22Rv1 (cell line): Measurements from ENCODE around the gene ATOH7.
"Not testable (repeated sequence)": the region's sequence is repeated elsewhere in the genome, so short reads cannot be mapped to it uniquely, and the experiment has no call there.

Source experiments
- H3K27ac ChIP-seq: fragments of 450-650 bp; 2 replicates; pipeline ENCODE4 v1.5.1; 2017
- ZFX ChIP-seq: fragments of 450-650 bp; IDR thresholded peaks from 2 replicates; pipeline ENCODE4 v1.6.1; 2017; ENCODE audit warnings: antibody characterized with exemption, borderline replicate concordance
- TF ChIP-seq, protein P1 (sequence below): fragments of 450-650 bp; IDR thresholded peaks from 2 replicates; pipeline ENCODE4 v1.5.1; 2017; ENCODE audit warnings: mild to moderate bottlenecking

ATOH7 gene

DNA sequence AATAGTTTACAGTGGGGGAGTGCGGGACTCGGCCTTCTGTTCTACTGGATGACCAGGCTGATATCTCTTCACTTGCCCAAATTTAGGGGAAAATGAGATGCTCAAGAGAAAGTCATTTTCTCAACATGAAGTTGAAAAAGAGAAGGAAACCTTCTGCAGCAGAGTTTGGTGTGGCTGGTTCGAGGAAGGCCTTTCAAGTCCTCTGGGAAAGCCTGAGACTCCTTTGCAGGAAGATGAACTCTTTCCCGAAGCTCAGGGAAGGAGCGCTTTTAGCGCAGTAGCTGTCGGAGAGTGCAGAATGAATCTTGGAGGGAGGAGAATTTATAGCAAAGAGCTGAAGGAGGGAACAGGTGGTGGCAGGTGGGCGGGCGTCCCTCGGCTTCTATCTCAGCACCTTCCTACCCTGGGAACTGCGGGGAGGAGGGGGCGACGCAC, at the start of gene ATOH7:
Gene ATOH7 (minus strand): TSS at position 297 of the 435 bp plus-strand sequence. CDS start 436 bp downstream, outside the sequence.
- no peak for TF ChIP-seq ZFX
- TF ChIP-seq, protein P1, sequence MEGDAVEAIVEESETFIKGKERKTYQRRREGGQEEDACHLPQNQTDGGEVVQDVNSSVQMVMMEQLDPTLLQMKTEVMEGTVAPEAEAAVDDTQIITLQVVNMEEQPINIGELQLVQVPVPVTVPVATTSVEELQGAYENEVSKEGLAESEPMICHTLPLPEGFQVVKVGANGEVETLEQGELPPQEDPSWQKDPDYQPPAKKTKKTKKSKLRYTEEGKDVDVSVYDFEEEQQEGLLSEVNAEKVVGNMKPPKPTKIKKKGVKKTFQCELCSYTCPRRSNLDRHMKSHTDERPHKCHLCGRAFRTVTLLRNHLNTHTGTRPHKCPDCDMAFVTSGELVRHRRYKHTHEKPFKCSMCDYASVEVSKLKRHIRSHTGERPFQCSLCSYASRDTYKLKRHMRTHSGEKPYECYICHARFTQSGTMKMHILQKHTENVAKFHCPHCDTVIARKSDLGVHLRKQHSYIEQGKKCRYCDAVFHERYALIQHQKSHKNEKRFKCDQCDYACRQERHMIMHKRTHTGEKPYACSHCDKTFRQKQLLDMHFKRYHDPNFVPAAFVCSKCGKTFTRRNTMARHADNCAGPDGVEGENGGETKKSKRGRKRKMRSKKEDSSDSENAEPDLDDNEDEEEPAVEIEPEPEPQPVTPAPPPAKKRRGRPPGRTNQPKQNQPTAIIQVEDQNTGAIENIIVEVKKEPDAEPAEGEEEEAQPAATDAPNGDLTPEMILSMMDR, result no peak
- peak within 1 kb of the TSS; percentile 64 for H3K27ac ChIP-seq

DNA sequence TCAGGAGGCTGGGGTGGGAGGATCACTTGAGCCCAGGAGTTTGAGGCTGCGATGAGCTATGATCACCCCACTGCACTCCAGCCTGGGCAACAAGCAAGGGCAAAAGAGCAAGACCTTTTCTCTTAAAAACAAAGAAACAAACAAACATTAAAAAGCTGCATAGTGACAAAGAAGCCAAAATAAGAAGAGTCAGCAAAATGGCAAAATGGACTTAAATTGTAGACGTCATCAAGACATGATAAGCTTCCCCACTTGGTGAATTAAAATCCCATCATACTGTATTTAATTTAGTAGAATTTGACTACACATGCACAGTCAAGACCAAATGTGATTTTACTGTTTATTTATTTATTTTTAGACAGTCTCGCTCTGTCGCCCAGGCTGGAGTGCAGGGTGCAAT, 48.8 kb upstream of the ATOH7 start:
- no peak for TF ChIP-seq ZFX
- TF ChIP-seq, protein P1, result no peak
- H3K27ac ChIP-seq, result no peak overlapping the region

DNA sequence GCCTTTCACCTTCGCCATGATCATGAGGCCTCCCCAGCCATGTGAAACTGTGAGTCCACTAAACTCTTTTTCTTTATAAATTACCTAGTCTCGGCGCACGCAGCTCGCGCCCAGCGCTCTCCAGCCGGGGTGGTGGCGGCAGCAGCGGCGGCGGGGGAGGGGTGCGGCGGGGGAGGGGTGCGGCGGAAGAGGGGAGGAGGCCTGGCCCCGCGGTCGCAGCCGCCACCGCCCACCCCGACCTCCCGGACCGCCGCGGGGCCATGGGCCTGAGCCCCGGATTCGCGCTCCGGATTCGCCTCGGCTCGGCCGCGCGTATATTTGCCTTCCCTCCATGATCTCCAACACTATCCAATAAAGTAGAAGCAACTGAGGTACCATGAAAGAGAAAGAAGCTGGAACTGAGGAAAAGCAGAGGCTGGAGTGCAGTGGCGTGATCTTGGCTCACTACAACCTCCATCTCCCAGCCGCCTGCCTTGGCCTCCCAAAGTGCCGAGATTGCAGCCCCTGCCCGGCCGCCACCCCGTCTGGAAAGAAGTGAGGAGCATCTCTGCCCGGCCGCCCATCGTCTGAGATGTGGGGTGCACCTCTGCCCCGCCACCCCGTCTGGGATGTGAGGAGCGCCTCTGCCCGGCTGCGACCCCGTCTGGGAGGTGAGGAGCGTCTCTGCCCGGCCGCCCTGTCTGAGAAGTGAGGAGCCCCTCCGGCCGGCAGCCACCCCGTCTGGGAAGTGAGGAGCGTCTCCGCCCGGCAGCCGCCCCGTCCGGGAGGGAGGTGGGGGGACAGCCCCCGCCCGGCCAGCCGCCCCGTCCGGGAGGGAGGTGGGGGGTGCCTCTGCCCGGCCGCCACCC, 47.2 kb upstream of the ATOH7 start:
- H3K27ac ChIP-seq, result not testable (repeated sequence)

DNA sequence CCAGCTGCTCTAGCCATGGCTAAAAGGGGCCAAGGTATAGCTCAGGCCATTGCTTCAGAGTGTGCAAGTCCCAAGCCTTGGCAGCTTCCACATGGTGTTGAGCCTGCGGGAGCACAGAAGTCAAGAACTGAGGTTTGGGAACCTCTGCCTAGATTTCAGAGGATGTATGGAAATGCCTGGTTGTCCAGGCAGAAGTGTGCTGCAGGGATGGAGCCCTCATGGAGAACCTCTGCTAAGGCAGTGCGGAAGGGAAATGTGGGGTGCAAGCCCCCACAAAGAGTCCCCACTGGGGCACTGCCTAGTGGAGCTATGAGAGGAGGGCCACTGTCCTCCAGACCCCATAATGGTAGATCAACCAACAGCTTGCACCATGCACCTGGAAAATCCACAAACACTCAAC, 45.9 kb upstream of the ATOH7 start:
- H3K27ac ChIP-seq, result not testable (repeated sequence)

DNA sequence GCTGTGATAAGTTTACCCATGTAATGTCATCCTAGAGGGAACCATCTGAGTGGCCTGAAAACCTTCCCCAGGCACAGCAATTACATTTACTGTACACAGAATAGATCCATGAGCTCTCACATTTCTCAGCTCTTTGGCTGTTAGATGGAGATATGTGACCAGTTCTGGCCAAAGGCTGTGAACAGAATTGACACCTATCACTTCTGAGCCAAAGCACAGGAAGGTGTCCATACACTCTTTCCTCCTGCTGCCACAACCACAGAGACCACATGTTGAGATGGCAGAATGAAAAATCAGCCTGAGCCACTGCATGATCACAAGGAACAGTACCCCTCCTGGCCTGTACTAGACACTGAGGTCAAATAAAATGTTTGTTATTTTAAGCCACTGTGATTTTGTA, 44.3 kb upstream of the ATOH7 start:
- no peak overlapping the region for H3K27ac ChIP-seq
- no peak for TF ChIP-seq ZFX
- TF ChIP-seq, protein P1, result no peak

DNA sequence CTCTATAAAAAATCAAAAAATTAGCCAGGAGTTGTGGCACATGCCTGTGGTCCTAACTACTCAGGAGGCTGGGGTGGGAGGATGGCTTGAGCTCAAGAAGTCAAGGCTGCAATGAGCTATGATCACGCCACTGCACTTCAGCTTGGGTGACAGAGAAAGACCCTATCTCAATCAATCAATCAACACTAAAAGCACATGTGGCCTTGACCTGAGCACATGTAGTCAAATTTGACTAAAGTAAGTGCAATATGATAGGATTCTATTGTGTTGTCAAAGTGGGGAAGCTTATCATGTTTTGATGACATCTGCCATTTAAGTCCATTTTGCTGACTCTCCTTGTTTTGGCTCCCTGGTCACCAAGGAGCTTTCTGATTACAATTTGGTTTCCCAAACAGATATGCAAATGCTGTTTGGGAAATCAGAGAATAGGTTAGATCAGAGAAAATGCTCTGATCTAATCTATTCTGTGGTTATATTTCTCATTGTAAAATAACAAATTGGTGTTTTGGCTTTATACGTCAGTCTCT, 43.8 kb upstream of the ATOH7 start:
- H3K27ac ChIP-seq, result no peak overlapping the region
- TF ChIP-seq ZFX, result no peak
- TF ChIP-seq, protein P1, result no peak

DNA sequence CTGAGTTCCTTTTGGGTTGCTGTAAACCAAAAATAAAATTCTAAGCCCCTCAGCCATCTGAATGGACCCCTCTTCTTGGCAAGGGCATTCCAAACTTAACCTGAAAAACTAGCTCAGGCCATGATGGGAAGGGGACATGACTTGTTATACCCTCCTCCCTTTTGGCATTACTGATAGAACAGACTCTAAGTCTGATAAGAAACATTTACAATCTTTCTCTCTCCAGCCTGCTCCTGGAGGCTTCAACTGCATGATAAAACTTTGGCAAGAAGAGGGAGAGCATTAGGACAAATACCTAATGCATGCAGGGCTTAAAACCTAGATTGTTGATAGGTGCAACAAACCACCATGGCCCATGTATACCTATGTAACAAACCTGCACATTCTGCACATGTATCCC, 40.9 kb upstream of the ATOH7 start:
- no peak overlapping the region for H3K27ac ChIP-seq
- no peak for TF ChIP-seq ZFX
- TF ChIP-seq, protein P1, result no peak

DNA sequence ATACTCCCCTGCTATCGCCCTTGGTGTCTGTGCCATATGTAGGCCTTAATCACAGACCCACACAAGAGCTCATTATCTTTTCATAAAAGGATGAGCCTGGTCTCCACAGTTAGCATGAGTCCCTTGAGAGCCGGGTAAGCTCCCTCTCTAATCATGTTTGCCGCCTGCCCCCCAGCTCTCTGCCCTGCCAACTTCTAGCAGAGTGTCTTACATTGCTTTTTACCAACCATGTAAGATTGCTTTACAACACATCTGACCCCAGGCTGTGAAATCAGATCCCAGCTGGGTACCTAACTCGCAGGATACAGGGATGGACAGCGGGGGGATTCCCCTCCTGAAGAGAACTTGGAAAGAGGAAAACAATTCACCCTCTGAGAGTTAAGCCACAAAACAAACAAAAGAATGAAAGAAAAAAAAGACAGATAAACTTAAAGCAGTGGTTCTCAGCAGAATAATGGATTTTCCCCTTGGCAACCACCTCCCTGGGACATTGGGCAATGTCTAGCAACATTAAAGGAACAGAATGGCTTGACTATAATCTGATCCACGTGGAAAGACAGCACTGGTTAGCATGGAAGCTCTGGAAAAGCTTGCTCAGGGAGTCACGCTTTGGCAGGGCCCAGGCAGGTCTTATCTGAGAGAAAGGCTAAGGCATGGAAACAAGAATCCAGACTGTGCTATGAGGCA, 39.4 kb upstream of the ATOH7 start:
- TF ChIP-seq, protein P1, result no peak
- TF ChIP-seq ZFX, result no peak
- no peak overlapping the region for H3K27ac ChIP-seq
